Caco-2 (cell line): ENCODE data around the gene XKR7. TPM values are rescaled to one million over a fixed set of nuclear protein-coding genes. Genes with fewer than 3 reads are reported as not detected.
A peak's percentile ranks its signal among the peaks of the same experiment; 100 is the strongest.

Experiments used
- BruUV-seq: library from RNA; stranded (reverse); fragments of 400-500 nt; replicated peaks from 2 replicates; lab custom pipeline; 2021; lab: Mats Ljungman, UMichigan
- CTCF ChIA-PET: fragments of 300-600 bp; sonication (Branson Sonifier 250); formaldehyde crosslinking; loops from one replicate; lab custom pipeline; 2022; ENCODE audit warnings: antibody characterized with exemption; lab: Charles Lee
- POLR2A ChIA-PET: fragments of 300-600 bp; sonication (Branson Sonifier 250); formaldehyde crosslinking; loops from one replicate; lab custom pipeline; 2022; ENCODE audit warnings: antibody characterized with exemption; lab: Charles Lee
- DNase-seq, 2 experiments: peaks; one replicate each; pipeline versions ENCODE4 v3.0.0 to v3.0.0-alpha.2; 2020 to 2022
- H3K27me3 ChIP-seq: replicated peaks from 2 replicates; pipeline ENCODE4 v1.6.0; 2011; ENCODE audit warnings: low read length; ENCODE audit not compliant: control insufficient read depth, insufficient read depth
- H3K36me3 ChIP-seq: 2 replicates; pipeline ENCODE4 v1.5.1; 2011; ENCODE audit warnings: low read length; ENCODE audit not compliant: control insufficient read depth, insufficient read depth
- H3K4me1 ChIP-seq: fragments of 250-450 bp; sonication (Bioruptor Pico); 2 replicates; pipeline ENCODE4 v1.5.1; 2020; ENCODE audit warnings: mild to moderate bottlenecking
- H3K4me3 ChIP-seq: 2 replicates; pipeline ENCODE4 v1.5.1; 2011; ENCODE audit warnings: low read depth, mild to moderate bottlenecking, control low read depth, low read length
- H3K9me3 ChIP-seq: fragments of 250-450 bp; sonication (Bioruptor Pico); 2 replicates; pipeline ENCODE4 v1.5.1; 2020; ENCODE audit warnings: mild to moderate bottlenecking, moderate library complexity
- H3K27ac Mint-ChIP-seq: one replicate; pipeline ENCODE4 v1.8.0; 2022; ENCODE audit warnings: mixed read lengths; ENCODE audit not compliant: unreplicated experiment
- H3K27me3 Mint-ChIP-seq: one replicate; pipeline ENCODE4 v1.8.0; 2022; ENCODE audit warnings: mixed read lengths; ENCODE audit not compliant: insufficient read depth, unreplicated experiment
- H3K36me3 Mint-ChIP-seq: one replicate; pipeline ENCODE4 v1.8.0; 2022; ENCODE audit warnings: mild to moderate bottlenecking, mixed read lengths; ENCODE audit not compliant: insufficient read depth, unreplicated experiment
- H3K4me1 Mint-ChIP-seq: one replicate; pipeline ENCODE4 v1.8.0; 2022; ENCODE audit warnings: low read depth, mixed read lengths; ENCODE audit not compliant: unreplicated experiment
- H3K4me3 Mint-ChIP-seq: one replicate; pipeline ENCODE4 v1.8.0; 2022; ENCODE audit warnings: mild to moderate bottlenecking, moderate library complexity, mixed read lengths; ENCODE audit not compliant: unreplicated experiment
- H3K9me3 Mint-ChIP-seq: one replicate; pipeline ENCODE4 v1.8.0; 2022; ENCODE audit warnings: mixed read lengths; ENCODE audit not compliant: unreplicated experiment
- intact Hi-C: fragments of 100-400 bp; cut with micrococcal nuclease; formaldehyde crosslinking; loops from one replicate; pipeline ENCODE4 v1.10.0; 2022; ENCODE audit not compliant: unreplicated experiment
- total RNA-seq: library from RNA; stranded (reverse); gene quantifications from 2 replicates; pipeline ENCODE4 v1.2.3, GENCODE V29; 2022
- TF ChIP-seq, protein P1 (sequence below), 2 experiments: fragments of 200-600 bp in 1 of 2; IDR thresholded peaks; 1 replicate in 1 of 2; 2 replicates in 1 of 2; pipeline versions ENCODE4 v1.5.1 to v1.8.0; 2011 to 2022; ENCODE audit warnings: antibody characterized with exemption in 1 of 2, control low read depth in 1 of 2, inconsistent platforms in 1 of 2, low read depth in 1 of 2, low read length in 1 of 2, mild to moderate bottlenecking in 1 of 2, moderate library complexity in 1 of 2; ENCODE audit not compliant: insufficient read depth in 1 of 2, severe bottlenecking in 1 of 2, unreplicated experiment in 1 of 2

XKR7 gene
- total RNA-seq, 1 experiment from 2014 or later: not detected

DNA sequence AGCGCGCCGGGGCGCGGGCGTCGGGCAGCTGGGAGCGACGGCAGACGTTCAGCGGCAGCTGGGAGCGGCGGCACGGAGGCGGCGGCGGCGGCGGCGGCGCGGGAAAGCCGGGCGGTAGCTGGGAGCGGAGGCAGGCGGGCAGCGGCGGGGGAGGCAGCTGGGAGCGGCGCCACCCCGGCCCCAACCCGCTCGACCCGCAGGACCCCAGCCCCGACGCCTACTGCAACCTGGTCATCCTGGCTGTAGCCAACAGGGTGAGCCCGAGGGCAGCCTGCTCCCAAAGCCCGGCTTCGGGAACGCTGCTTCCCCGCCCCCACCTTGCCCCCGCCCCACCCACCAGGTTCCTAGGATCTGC lies 51.2 kb downstream of the XKR7 start:
- TF ChIP-seq, protein P1, sequence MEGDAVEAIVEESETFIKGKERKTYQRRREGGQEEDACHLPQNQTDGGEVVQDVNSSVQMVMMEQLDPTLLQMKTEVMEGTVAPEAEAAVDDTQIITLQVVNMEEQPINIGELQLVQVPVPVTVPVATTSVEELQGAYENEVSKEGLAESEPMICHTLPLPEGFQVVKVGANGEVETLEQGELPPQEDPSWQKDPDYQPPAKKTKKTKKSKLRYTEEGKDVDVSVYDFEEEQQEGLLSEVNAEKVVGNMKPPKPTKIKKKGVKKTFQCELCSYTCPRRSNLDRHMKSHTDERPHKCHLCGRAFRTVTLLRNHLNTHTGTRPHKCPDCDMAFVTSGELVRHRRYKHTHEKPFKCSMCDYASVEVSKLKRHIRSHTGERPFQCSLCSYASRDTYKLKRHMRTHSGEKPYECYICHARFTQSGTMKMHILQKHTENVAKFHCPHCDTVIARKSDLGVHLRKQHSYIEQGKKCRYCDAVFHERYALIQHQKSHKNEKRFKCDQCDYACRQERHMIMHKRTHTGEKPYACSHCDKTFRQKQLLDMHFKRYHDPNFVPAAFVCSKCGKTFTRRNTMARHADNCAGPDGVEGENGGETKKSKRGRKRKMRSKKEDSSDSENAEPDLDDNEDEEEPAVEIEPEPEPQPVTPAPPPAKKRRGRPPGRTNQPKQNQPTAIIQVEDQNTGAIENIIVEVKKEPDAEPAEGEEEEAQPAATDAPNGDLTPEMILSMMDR (IDR thresholded peaks at IDR 0.05; ENCODE audit: insufficient read depth in 1 of 2, low read depth in 1 of 2, low read length in 1 of 2, severe bottlenecking in 1 of 2, unreplicated experiment in 1 of 2): peak; percentile 47 to 55
- Histone ChIP-seq H3K36me3 (no peaks in the 10 kb centered on the region), H3K9me3 (no peaks in the 10 kb centered on the region), H3K4me1 (peaks cover 12% of the 10 kb centered on the region), H3K4me3 (peak overlapping the region; percentile 79), H3K27me3 (peaks cover 13% of the 10 kb centered on the region)
- H3K27ac Mint-ChIP-seq: no peak overlapping the region
- peak overlapping the region; percentile 85 for H3K4me3 Mint-ChIP-seq
- peaks cover 46% of the 10 kb centered on the region for H3K27me3 Mint-ChIP-seq
- H3K36me3 Mint-ChIP-seq: peaks cover 6% of the 10 kb centered on the region
- DNase-seq: peak; percentile 81 to 86
- BruUV-seq: no TSS peak
- intact Hi-C loops: loop anchor here (2.0 to 5.0 kb wide), 4 partner anchors 52 to 196 kb away; partner anchors contain the start of genes PDRG1 and XKR7
- peaks cover 13% of the 10 kb centered on the region for H3K4me1 Mint-ChIP-seq
- CTCF ChIA-PET: interaction anchor here (1.1 to 2.2 kb wide), 2 partner anchors 10 to 12 kb away, joined by 3 to 17 read pairs; no protein-coding TSS in a partner anchor
- POLR2A ChIA-PET: no interaction called here
- no peaks in the 10 kb centered on the region for H3K9me3 Mint-ChIP-seq

DNA sequence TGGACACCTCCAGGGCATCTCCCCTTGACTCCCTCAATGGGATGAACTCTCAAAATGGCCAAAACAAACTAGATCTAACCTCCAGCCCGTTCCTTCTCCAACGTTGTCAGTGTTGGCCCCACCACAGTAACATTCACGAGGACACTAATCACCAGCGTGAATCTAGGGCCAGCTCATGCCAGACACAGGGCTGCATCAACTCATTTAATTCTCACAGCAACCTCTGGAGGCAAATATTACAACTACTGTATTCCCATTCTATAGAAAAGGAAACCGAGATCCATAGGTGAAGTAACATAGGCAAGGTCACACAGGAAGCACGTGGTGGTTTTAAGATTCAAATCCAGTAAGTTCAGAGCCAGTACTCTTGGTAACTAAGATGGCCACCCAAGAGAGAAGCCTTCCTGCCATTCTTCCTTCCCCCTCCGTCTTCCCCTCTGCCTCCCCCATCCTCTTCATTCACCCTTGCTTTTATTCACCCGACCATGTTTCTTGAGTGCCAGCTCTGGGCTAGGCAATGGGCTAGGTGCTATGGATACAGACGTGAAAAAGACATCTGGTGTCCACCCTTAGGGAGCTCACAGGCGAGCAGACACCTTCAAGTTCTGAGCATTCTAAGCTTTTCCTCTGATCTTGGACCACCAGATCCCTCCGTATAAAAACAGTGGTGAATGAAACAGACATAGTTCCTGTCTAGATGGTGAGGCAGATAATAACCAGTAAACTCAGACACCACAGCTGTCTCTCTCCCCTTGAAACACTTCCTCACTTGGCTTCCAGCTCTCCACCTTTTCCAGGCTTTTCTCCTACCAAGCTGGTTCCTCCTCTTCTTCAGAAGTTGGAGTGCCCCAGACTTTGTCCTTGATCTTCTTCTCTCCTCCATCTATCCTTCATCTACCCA lies 51.9 kb downstream of the XKR7 start:
- Histone ChIP-seq H3K27me3 (peaks cover 13% of the 10 kb centered on the region), H3K9me3 (no peaks in the 10 kb centered on the region), H3K36me3 (no peaks in the 10 kb centered on the region), H3K4me1 (peaks cover 12% of the 10 kb centered on the region), H3K4me3 (peak overlapping the region; percentile 79)
- Mint-ChIP-seq H3K4me3 (peak overlapping the region; percentile 85), H3K4me1 (peaks cover 13% of the 10 kb centered on the region), H3K27me3 (peaks cover 46% of the 10 kb centered on the region), H3K9me3 (no peaks in the 10 kb centered on the region), H3K27ac (no peak overlapping the region), H3K36me3 (peaks cover 6% of the 10 kb centered on the region)
- TSS peak; percentile 63 for BruUV-seq
- intact Hi-C loops: loop anchor here (2.0 to 5.0 kb wide), 4 partner anchors 53 to 197 kb away; partner anchors contain the start of genes PDRG1 and XKR7
- TF ChIP-seq, protein P1 (IDR thresholded peaks at IDR 0.05; ENCODE audit: insufficient read depth in 1 of 2, low read depth in 1 of 2, low read length in 1 of 2, severe bottlenecking in 1 of 2, unreplicated experiment in 1 of 2): no peak
- POLR2A ChIA-PET: no interaction called here
- CTCF ChIA-PET: interaction anchor here (0.7 to 2.2 kb wide), 3 partner anchors 9 to 11 kb away, joined by 3 to 17 read pairs (median 3); no protein-coding TSS in a partner anchor
- DNase-seq: no peak

DNA sequence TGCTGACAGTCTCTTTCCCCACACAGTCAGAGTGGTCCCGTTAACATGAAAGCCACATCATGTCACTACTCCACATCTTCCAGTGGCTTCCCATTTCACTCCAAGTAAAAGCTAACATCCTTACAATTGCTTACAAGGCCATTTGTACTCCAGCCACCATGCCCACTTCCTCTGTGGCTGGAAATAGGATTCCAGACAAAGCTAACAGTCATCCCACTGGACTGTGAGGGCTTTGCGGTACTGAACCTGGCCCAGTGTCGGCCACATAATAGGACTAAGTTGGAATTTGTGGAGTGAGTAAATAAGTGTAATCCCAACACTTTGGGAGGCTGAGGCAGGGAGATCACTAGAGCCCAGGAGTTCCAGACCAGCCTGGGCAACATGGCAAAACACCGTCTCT lies 53.1 kb downstream of the XKR7 start:
- Histone ChIP-seq H3K27me3 (peaks cover 13% of the 10 kb centered on the region), H3K9me3 (no peaks in the 10 kb centered on the region), H3K36me3 (no peaks in the 10 kb centered on the region), H3K4me1 (peaks cover 12% of the 10 kb centered on the region), H3K4me3 (no peak overlapping the region)
- Mint-ChIP-seq H3K4me1 (peaks cover 13% of the 10 kb centered on the region), H3K36me3 (peaks cover 6% of the 10 kb centered on the region), H3K27ac (no peak overlapping the region), H3K4me3 (no peak overlapping the region), H3K9me3 (no peaks in the 10 kb centered on the region), H3K27me3 (peaks cover 45% of the 10 kb centered on the region)
- intact Hi-C loops: no loop called here
- ChIA-PET POLR2A (interaction anchor here (0.7 kb wide), 1 partner anchor 86 kb away, joined by 4 read pairs; no protein-coding TSS in a partner anchor), CTCF (interaction anchor here (1.1 to 2.6 kb wide), 2 partner anchors 10 to 69 kb away, joined by 3 to 11 read pairs; no protein-coding TSS in a partner anchor)
- TF ChIP-seq, protein P1 (IDR thresholded peaks at IDR 0.05; ENCODE audit: insufficient read depth in 1 of 2, low read depth in 1 of 2, low read length in 1 of 2, severe bottlenecking in 1 of 2, unreplicated experiment in 1 of 2): no peak
- BruUV-seq: no TSS peak
- no peak for DNase-seq
